H1 (cell line): ENCODE measurements around the gene GINS2. TPM values are rescaled to one million over a fixed set of nuclear protein-coding genes. Genes with fewer than 3 reads are reported as not detected.

Experiments
- BCL11A ChIP-seq, 2 experiments: IDR thresholded peaks; one replicate each; pipeline ENCODE4 v1.6.1; 2011; ENCODE audit warnings: low read depth in 2 of 2, low read length in 2 of 2, mild to moderate bottlenecking in 2 of 2
- CHD1 ChIP-seq: IDR thresholded peaks from 2 replicates; pipeline ENCODE4 v1.6.1; 2012; ENCODE audit warnings: low read depth, low read length, improper control_type of control experiment
- EGR1 ChIP-seq: IDR thresholded peaks from 2 replicates; pipeline ENCODE4 v1.6.1; 2011; ENCODE audit warnings: low read depth, low read length, borderline replicate concordance
- EZH2 ChIP-seq: fragments of 200-600 bp; sonication (generic); IDR thresholded peaks from 2 replicates; pipeline ENCODE4 v1.7.1; 2012; ENCODE audit warnings: low read depth, mild to moderate bottlenecking, moderate library complexity, low read length, inconsistent platforms; ENCODE audit not compliant: severe bottlenecking
- GTF2F1 ChIP-seq: IDR thresholded peaks from 2 replicates; pipeline ENCODE4 v1.6.1; 2012; ENCODE audit warnings: low read depth, low read length, improper control_type of control experiment, borderline replicate concordance
- polyA plus RNA-seq, 7 experiments: library from polyadenylated mRNA; depleted of rRNA in 3 of 7; stranded (reverse) in 5 of 7; unstranded in 2 of 7; fragments of >200 nt in 5 of 7; fragments of 200-250 nt in 2 of 7; gene quantifications; 1 replicate in 5 of 7; 2 replicates in 1 of 7; 4 replicates in 1 of 7; pipeline versions ENCODE4 v1.2.1 to v1.2.3, GENCODE V29; 2011 to 2013; ENCODE audit warnings: missing spikeins in 2 of 7, mixed read lengths in 2 of 7
- total RNA-seq: library from RNA; stranded (reverse); fragmentation: NEBNext Ultra II Directional; extraction: Animal tissue kit (Norgen Biotek cat#: 25700); gene quantifications from 2 replicates; pipeline ENCODE4 v1.2.1, GENCODE V29; 2021

GINS2 gene
- total and polyA plus RNA-seq, 2 of the 8 experiments (the other 6 are each of a cell fraction or from before 2014, with no cell fraction given), result 29.4 to 59.1 TPM

DNA sequence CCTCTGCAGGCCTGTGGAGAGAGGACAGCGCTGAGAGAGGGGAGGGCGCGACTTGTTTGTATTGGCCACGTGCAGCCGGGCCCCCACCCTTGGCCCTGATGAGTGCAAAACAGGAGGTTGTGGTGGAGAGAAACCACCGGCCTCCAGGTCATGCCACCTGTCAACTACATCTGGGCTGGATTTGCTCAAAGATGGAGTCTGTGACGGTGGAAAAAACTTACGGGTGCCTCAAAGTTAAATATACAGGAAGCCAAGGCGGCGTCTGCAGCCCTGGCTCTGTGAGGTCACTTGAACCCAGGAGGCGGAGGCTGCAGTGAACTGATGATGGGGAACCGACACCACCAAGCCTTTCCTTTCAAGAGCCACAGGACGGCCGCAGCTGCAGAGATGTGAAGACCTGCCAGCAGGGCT is 46.5 kb upstream of the GINS2 start (continued):
- TF ChIP-seq EZH2 (no peak), CHD1 (no peak), GTF2F1 (no peak), BCL11A (IDR thresholded peaks at IDR 0.05; ENCODE audit: low read depth in 2 of 2, low read length in 2 of 2) (no peak), EGR1 (no peak)
